LNCAP (cell line): ENCODE data around the gene TJP3.

Experiments
- CTCF ChIP-seq: fragments of 450-650 bp; IDR thresholded peaks from 2 replicates; pipeline ENCODE4 v1.5.1; 2017; ENCODE audit warnings: mild to moderate bottlenecking

The TJP3 gene

GRCh38 chr19:3738477-3739220 is 30.5 kb downstream of the TJP3 start:
- no peak for TF ChIP-seq CTCF

GRCh38 chr19:3740431-3740830 is 32.2 kb downstream of the TJP3 start:
- no peak for TF ChIP-seq CTCF

GRCh38 chr19:3743486-3743885 is 35.3 kb downstream of the TJP3 start:
- TF ChIP-seq CTCF, result no peak

GRCh38 chr19:3745363-3746045 is 37.3 kb downstream of the TJP3 start:
- no peak for TF ChIP-seq CTCF

GRCh38 chr19:3746371-3747056 is 38.3 kb downstream of the TJP3 start:
- no peak for TF ChIP-seq CTCF

GRCh38 chr19:3748965-3749364 is 40.8 kb downstream of the TJP3 start:
- no peak for TF ChIP-seq CTCF

GRCh38 chr19:3750211-3750610 is 42.0 kb downstream of the TJP3 start:
- TF ChIP-seq CTCF, result no peak
